SKM-1 (cell line): Measurements from ENCODE around the gene RAB8A.

Experiments used
- DNase-seq: peaks from one replicate; lab custom pipeline; 2025; ENCODE audit not compliant: unreplicated experiment; lab: John Stamatoyannopoulos, UW

Gene RAB8A

GRCh38 chr19:16111160-16111908 lies at the start of gene RAB8A:
Gene RAB8A (plus strand): TSS chr19:16111889. CDS start chr19:16111902, 13 bp downstream.
- DNase-seq, result peak; percentile 97

GRCh38 chr19:16061943-16062342 lies 49.7 kb upstream of the RAB8A start:
- no peak for DNase-seq

GRCh38 chr19:16062789-16063188 lies 48.9 kb upstream of the RAB8A start:
- DNase-seq, result peak; percentile 38

GRCh38 chr19:16064209-16064889 lies 47.3 kb upstream of the RAB8A start:
- no peak for DNase-seq

- DNase-seq, result no peak
These were observed 45.0 kb upstream of the RAB8A start for GRCh38 chr19:16066611-16067104.

- DNase-seq, result no peak
These were observed 44.3 kb upstream of the RAB8A start for GRCh38 chr19:16067205-16067938.

- DNase-seq, result no peak
These were observed 42.9 kb upstream of the RAB8A start for GRCh38 chr19:16068696-16069259.

GRCh38 chr19:16069813-16070365 lies 41.8 kb upstream of the RAB8A start:
- no peak for DNase-seq

- no peak for DNase-seq
These were observed 41.2 kb upstream of the RAB8A start for GRCh38 chr19:16070366-16070990.

- DNase-seq, result no peak
These were observed 40.5 kb upstream of the RAB8A start for GRCh38 chr19:16071072-16071691.

GRCh38 chr19:16073481-16073880 lies 38.2 kb upstream of the RAB8A start:
- DNase-seq, result no peak

- DNase-seq, result no peak
These were observed 37.7 kb upstream of the RAB8A start for GRCh38 chr19:16073988-16074387.

- DNase-seq, result no peak
These were observed 37.0 kb upstream of the RAB8A start for GRCh38 chr19:16074488-16075365.

GRCh38 chr19:16075430-16076153 lies 36.1 kb upstream of the RAB8A start:
- no peak for DNase-seq

GRCh38 chr19:16076154-16076957 lies 35.3 kb upstream of the RAB8A start, which contains the start of gene TPM4:
Gene TPM4 (plus strand): TSS chr19:16076495. CDS start chr19:16076566, 71 bp downstream.
- DNase-seq, result peak; percentile 59

- DNase-seq, result no peak
These were observed 34.6 kb upstream of the RAB8A start for GRCh38 chr19:16076958-16077611.
